ENCODE results near the gene DSCAM. TPM values are rescaled to one million over a fixed set of nuclear protein-coding genes. Genes with fewer than 3 reads are reported as not detected.

Gene DSCAM
- total RNA-seq, 3 donors from 2014 or later (not counting 1 experiment from before 2014, with no cell fraction given), result not detected

DNA sequence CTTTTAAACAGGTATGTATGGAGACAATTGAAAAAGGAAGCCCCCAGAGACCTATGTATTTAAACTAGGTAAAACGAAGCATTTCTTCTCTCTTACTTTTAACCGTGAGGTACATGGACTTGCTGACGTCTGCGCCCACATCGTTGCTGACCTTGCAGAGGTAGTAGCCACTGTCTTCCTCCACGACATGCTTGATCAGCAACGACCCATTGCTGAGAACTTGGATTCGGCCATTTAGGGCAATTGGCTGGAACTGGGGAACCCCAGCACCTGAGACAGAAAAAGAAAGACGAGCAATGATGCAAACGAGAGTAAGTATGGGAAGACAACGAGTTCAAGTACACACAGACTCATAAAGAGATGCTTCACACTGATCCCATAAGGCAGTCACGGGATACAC lies 571.0 kb downstream of the DSCAM start:
- peaks cover 7 to 8% of the 10 kb centered on the region in 2 donors for H3K9me3 Mint-ChIP-seq
- ATAC-seq (no peak), DNase-seq (no peak)
- Histone ChIP-seq H3K27me3 (ENCODE audit: control insufficient read depth, insufficient read depth, low read length) (no peaks in the 10 kb centered on the region), H3K4me3 (ENCODE audit: low read length) (no peak overlapping the region), H3K27ac (ENCODE audit: low read length) (no peak overlapping the region), H3K4me1 (ENCODE audit: control insufficient read depth, insufficient read depth, low read length) (no peaks in the 10 kb centered on the region), H3K9me3 (ENCODE audit: control insufficient read depth, insufficient read depth, low read length) (peaks cover 8% of the 10 kb centered on the region), H3K36me3 (ENCODE audit: control insufficient read depth, insufficient read depth, low read length) (no peaks in the 10 kb centered on the region)
- H3K36me3 Mint-ChIP-seq, result no peaks in the 10 kb centered on the region
- TF ChIP-seq, protein P1, sequence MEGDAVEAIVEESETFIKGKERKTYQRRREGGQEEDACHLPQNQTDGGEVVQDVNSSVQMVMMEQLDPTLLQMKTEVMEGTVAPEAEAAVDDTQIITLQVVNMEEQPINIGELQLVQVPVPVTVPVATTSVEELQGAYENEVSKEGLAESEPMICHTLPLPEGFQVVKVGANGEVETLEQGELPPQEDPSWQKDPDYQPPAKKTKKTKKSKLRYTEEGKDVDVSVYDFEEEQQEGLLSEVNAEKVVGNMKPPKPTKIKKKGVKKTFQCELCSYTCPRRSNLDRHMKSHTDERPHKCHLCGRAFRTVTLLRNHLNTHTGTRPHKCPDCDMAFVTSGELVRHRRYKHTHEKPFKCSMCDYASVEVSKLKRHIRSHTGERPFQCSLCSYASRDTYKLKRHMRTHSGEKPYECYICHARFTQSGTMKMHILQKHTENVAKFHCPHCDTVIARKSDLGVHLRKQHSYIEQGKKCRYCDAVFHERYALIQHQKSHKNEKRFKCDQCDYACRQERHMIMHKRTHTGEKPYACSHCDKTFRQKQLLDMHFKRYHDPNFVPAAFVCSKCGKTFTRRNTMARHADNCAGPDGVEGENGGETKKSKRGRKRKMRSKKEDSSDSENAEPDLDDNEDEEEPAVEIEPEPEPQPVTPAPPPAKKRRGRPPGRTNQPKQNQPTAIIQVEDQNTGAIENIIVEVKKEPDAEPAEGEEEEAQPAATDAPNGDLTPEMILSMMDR (IDR thresholded peaks at IDR 0.05), result no peak
- H3K4me1 Mint-ChIP-seq, result no peaks in the 10 kb centered on the region
- 82% methylated on average over 11 of the region's 12 CpGs for WGBS (ENCODE audit: insufficient coverage)
- no peaks in the 10 kb centered on the region for H3K27me3 Mint-ChIP-seq (ENCODE audit: low read depth in 2 of 2)
- intact Hi-C loops (cut with micrococcal nuclease), result no loop called here
- no peak overlapping the region for H3K27ac Mint-ChIP-seq
- no peak overlapping the region for H3K4me3 Mint-ChIP-seq

GRCh38 chr21:40272037-40272436 lies 574.9 kb downstream of the DSCAM start:
- 73% methylated on average over 4 of the region's 4 CpGs for WGBS (ENCODE audit: insufficient coverage)
- Histone ChIP-seq H3K36me3 (ENCODE audit: control insufficient read depth, insufficient read depth, low read length) (no peaks in the 10 kb centered on the region), H3K9me3 (ENCODE audit: control insufficient read depth, insufficient read depth, low read length) (peaks cover 2% of the 10 kb centered on the region), H3K4me1 (ENCODE audit: control insufficient read depth, insufficient read depth, low read length) (no peaks in the 10 kb centered on the region), H3K4me3 (ENCODE audit: low read length) (no peak overlapping the region), H3K27me3 (ENCODE audit: control insufficient read depth, insufficient read depth, low read length) (no peaks in the 10 kb centered on the region), H3K27ac (ENCODE audit: low read length) (no peak overlapping the region)
- no peak overlapping the region for H3K4me3 Mint-ChIP-seq
- no peaks in the 10 kb centered on the region for H3K4me1 Mint-ChIP-seq
- no peaks in the 10 kb centered on the region for H3K27me3 Mint-ChIP-seq (ENCODE audit: low read depth in 2 of 2)
- ATAC-seq (no peak), DNase-seq (no peak)
- intact Hi-C loops (cut with micrococcal nuclease), result no loop called here
- H3K9me3 Mint-ChIP-seq, result peaks cover 5% of the 10 kb centered on the region in 2 donors
- TF ChIP-seq, protein P1 (IDR thresholded peaks at IDR 0.05), result no peak
- H3K27ac Mint-ChIP-seq, result no peak overlapping the region
- no peaks in the 10 kb centered on the region for H3K36me3 Mint-ChIP-seq

DNA sequence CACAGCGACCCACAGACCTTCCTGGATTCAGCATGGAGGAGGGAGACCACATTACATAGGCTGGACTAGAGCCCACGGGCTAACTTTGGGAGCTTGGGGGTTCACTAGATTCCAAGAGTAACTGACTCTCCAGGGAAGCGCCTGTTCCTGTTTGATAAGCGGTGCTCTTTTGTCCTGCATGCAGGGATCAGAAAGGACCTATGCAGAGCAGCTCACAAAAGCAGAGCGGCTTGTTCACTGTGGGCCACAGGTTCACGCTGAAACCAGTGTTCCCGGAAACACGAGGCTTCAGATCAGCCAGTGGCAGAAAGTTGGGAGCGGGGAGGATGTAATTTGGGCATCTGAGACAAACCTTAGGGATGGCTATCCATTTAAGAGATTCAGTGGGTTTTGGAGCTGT lies 575.8 kb downstream of the DSCAM start:
- no peaks in the 10 kb centered on the region for H3K4me1 Mint-ChIP-seq
- H3K36me3 Mint-ChIP-seq, result no peaks in the 10 kb centered on the region

GRCh38 chr21:40270047-40270446 lies 576.9 kb downstream of the DSCAM start:
- Mint-ChIP-seq H3K27me3 (ENCODE audit: low read depth in 2 of 2) (no peaks in the 10 kb centered on the region), H3K27ac (no peak overlapping the region), H3K36me3 (no peaks in the 10 kb centered on the region), H3K4me3 (no peak overlapping the region), H3K9me3 (peaks cover 2 to 5% of the 10 kb centered on the region in 2 donors), H3K4me1 (no peaks in the 10 kb centered on the region)
- Histone ChIP-seq H3K27me3 (ENCODE audit: control insufficient read depth, insufficient read depth, low read length) (no peaks in the 10 kb centered on the region), H3K9me3 (ENCODE audit: control insufficient read depth, insufficient read depth, low read length) (no peaks in the 10 kb centered on the region), H3K27ac (ENCODE audit: low read length) (no peak overlapping the region), H3K4me1 (ENCODE audit: control insufficient read depth, insufficient read depth, low read length) (no peaks in the 10 kb centered on the region), H3K36me3 (ENCODE audit: control insufficient read depth, insufficient read depth, low read length) (no peaks in the 10 kb centered on the region), H3K4me3 (ENCODE audit: low read length) (no peak overlapping the region)
- TF ChIP-seq, protein P1 (IDR thresholded peaks at IDR 0.05), result no peak
- 78% methylated on average over 4 of the region's 4 CpGs for WGBS (ENCODE audit: insufficient coverage)
- ATAC-seq, result no peak
- no peak for DNase-seq
- intact Hi-C loops (cut with micrococcal nuclease), result no loop called here

More for the DNA sequence above, 575.8 kb downstream of the DSCAM start:
- H3K4me1 ChIP-seq (ENCODE audit: control insufficient read depth, insufficient read depth, low read length), result no peaks in the 10 kb centered on the region
- intact Hi-C loops (cut with micrococcal nuclease), result no loop called here
- Mint-ChIP-seq H3K9me3 (peaks cover 5% of the 10 kb centered on the region in 2 donors), H3K4me3 (no peak overlapping the region), H3K27me3 (ENCODE audit: low read depth in 2 of 2) (no peaks in the 10 kb centered on the region), H3K27ac (no peak overlapping the region)
- no peak overlapping the region for H3K4me3 ChIP-seq (ENCODE audit: low read length)
- TF ChIP-seq, protein P1 (IDR thresholded peaks at IDR 0.05), result no peak
- 57% methylated on average over 9 of the region's 9 CpGs for WGBS (ENCODE audit: insufficient coverage)
- ATAC-seq (no peak), DNase-seq (no peak)
- H3K27me3 ChIP-seq (ENCODE audit: control insufficient read depth, insufficient read depth, low read length), result no peaks in the 10 kb centered on the region
- H3K36me3 ChIP-seq (ENCODE audit: control insufficient read depth, insufficient read depth, low read length), result no peaks in the 10 kb centered on the region
- H3K27ac ChIP-seq (ENCODE audit: low read length), result no peak overlapping the region
- H3K9me3 ChIP-seq (ENCODE audit: control insufficient read depth, insufficient read depth, low read length), result no peaks in the 10 kb centered on the region

Data from natural killer cell (primary cell).